ENCODE results near the gene RAB44.

DNA sequence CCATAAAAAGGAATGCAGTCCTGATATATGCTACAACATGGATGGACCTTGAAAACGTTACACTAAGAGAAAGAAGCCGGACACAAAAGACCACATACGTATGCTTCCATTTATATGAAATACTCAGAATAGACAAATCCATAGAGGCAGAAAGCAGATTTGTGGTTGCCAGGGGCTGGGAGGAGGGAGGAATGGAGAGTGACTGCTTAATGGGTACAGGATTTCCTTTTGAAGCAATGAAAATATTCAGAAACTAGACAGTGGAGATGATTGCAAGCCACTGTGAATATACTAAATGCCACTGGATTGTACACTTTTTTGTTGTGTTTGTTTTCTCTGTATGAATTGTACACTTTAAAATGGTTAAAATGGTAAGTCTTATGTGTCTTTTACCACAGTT, 48.5 kb upstream of the RAB44 start:
- TF ChIP-seq, protein P1, sequence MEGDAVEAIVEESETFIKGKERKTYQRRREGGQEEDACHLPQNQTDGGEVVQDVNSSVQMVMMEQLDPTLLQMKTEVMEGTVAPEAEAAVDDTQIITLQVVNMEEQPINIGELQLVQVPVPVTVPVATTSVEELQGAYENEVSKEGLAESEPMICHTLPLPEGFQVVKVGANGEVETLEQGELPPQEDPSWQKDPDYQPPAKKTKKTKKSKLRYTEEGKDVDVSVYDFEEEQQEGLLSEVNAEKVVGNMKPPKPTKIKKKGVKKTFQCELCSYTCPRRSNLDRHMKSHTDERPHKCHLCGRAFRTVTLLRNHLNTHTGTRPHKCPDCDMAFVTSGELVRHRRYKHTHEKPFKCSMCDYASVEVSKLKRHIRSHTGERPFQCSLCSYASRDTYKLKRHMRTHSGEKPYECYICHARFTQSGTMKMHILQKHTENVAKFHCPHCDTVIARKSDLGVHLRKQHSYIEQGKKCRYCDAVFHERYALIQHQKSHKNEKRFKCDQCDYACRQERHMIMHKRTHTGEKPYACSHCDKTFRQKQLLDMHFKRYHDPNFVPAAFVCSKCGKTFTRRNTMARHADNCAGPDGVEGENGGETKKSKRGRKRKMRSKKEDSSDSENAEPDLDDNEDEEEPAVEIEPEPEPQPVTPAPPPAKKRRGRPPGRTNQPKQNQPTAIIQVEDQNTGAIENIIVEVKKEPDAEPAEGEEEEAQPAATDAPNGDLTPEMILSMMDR (IDR thresholded peaks at IDR 0.05), result no peak
- TF ChIP-seq POLR2A (IDR thresholded peaks at IDR 0.05), result no peak

All from lower leg skin (tissue), 3 donors.